ENCODE data around the gene RARG.

RARG gene

GRCh38 chr12:53231921-53232645 lies at the start of gene RARG:
Gene RARG, minus strand, starts transcription at chr12:53232209. Its CDS starts 4,664 bp downstream, at chr12:53227545.
- no peak for FAIRE-seq

DNA sequence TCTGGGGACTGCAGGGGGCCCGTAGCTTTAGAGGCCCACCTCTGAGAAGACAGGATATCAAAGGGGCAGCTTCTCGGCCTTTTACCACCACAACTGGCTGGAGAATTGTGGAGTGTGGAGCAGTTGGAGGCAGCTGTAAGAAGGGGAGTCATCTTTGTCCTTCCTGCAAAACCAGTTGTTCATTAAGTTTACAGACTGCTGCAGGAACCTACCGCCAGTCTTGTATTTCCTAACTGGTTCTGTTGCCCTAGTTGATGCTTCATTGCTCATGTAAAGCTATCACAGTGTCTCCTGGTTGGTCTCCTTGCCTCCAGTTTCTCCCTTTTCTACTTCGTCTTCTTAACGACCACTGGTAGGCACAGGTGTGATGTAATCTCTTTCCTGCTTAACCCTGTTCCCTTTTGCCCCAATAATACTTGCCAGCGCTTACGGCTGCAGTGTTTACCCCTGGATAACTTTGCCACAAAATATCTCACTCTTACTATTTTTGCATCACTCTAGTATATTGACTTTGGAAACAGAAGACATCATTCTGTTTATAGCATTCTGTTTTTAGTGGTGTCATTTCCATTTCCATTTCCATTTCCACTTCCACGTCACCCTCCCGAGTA lies 48.0 kb upstream of the RARG start:
- no peak for FAIRE-seq

DNA sequence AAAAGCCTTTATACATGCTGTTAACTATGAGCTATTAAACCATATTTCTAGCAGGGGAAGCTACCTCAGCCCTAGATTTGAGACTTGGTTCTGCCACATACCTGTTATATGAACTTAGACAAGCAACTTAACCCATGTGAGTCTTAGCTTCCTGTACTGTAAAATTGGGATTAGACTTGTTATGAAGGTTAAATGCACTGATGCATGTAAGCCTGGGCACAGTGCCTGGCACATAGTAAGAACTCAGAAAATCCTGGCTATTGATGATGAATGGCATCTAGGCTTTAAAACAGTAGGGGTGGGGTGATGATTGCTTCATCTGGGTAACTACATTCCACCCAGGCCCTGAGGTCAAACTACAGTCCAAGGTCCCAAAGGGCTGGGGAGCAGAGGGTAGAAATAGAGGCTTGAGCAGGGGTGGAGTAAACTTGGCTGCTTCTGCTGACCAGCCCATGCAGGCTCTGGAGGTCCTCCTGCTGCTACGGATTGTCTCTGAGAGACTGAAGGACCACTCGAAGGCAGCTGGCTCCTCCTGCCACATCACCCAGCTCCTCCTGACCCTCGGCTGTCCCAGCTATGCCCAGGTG lies 47.4 kb upstream of the RARG start:
- no peak for FAIRE-seq

GRCh38 chr12:53277981-53278380 lies 46.0 kb upstream of the RARG start:
- no peak for FAIRE-seq

GRCh38 chr12:53276511-53276910 lies 44.5 kb upstream of the RARG start:
- no peak for FAIRE-seq

GRCh38 chr12:53274445-53274844 lies 42.4 kb upstream of the RARG start:
- FAIRE-seq, result no peak

DNA sequence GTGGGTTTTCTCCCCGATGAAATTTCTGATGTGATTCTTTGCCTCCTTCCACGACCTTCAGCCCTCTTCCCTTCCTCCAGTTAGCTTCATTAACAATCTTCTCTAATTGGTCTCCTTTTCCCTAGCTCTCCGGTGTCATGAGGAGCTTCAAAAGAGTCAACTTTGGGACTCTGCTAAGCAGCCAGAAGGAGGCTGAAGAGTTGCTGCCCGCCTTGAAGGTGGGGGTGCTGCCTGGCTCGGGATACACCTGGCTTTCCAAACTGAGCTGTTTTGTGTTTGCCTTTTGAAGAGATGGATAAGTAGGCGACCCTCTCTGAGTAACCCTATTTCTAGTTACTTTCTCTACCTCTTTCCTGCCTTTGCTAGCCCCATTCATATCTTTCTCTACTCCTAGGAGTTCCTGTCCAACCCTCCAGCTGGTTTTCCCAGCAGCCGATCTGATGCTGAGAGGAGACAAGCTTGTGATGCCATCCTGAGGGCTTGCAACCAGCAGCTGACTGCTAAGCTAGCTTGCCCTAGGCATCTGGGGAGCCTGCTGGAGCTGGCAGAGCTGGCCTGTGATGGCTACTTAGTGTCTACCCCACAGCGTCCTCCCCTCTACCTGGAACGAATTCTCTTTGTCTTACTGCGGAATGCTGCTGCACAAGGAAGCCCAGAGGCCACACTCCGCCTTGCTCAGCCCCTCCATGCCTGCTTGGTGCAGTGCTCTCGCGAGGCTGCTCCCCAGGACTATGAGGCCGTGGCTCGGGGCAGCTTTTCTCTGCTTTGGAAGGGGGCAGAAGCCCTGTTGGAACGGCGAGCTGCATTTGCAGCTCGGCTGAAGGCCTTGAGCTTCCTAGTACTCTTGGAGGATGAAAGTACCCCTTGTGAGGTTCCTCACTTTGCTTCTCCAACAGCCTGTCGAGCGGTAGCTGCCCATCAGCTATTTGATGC lies 36.9 kb upstream of the RARG start:
- FAIRE-seq, result no peak

DNA sequence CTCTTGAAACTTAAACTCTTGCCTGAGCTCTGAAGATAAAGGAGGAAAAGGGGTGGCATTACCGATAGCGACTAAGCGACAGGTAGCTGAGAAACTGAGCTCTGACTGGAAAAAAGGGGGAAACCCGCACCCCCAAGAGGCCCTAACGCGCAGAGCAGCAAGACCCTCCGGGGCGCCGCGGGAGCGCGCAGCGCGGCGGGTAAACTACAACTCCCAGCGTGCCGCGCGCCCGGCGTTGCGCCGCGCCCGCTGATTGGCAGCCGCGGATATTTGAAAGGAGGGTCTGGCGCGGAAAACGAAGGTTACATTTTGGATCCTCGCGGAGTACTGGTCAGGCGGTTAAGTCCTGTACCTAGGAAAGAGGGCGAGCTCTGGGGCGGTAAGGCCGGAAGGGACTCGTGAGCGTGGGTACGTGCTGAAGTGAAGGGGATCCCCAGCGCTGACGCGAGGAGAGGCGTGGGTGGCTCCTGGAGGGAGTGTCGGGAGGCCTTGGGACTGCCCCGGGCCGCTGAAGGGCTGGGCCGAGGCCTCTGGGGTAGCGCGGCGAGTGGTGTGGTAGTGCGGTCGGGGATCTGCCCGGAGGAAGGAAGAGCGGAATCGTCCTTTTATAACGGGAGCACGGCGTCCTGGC lies 36.1 kb upstream of the RARG start, which contains the start of gene ESPL1:
ESPL1 (plus strand) TSS at position 301 of the 631 bp plus-strand sequence. CDS start 468 bp downstream, outside the sequence.
- no peak for FAIRE-seq

- FAIRE-seq, result no peak
These were observed 35.4 kb upstream of the RARG start for GRCh38 chr12:53267306-53267998.

DNA sequence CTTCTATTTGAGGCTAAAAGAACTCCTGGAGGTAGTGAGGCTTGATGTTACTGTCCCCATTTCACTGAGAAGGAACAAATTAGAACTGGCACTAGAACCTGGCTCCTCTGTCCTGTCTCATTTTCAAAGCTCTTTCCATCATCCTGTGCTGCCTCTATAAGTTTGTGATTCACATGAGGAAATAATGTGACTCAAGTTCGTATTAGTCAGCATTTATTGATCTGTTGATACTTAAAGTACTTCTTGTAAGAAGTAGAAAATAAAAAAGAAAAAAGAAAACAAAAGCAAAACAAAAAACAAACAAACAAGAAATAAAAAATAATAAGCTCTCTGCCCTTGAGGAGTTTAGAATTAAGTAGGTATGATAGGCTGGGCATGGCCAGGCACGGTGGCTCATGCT lies 33.8 kb upstream of the RARG start:
- FAIRE-seq, result no peak

GRCh38 chr12:53259891-53260290 lies 27.9 kb upstream of the RARG start:
- FAIRE-seq, result no peak

DNA sequence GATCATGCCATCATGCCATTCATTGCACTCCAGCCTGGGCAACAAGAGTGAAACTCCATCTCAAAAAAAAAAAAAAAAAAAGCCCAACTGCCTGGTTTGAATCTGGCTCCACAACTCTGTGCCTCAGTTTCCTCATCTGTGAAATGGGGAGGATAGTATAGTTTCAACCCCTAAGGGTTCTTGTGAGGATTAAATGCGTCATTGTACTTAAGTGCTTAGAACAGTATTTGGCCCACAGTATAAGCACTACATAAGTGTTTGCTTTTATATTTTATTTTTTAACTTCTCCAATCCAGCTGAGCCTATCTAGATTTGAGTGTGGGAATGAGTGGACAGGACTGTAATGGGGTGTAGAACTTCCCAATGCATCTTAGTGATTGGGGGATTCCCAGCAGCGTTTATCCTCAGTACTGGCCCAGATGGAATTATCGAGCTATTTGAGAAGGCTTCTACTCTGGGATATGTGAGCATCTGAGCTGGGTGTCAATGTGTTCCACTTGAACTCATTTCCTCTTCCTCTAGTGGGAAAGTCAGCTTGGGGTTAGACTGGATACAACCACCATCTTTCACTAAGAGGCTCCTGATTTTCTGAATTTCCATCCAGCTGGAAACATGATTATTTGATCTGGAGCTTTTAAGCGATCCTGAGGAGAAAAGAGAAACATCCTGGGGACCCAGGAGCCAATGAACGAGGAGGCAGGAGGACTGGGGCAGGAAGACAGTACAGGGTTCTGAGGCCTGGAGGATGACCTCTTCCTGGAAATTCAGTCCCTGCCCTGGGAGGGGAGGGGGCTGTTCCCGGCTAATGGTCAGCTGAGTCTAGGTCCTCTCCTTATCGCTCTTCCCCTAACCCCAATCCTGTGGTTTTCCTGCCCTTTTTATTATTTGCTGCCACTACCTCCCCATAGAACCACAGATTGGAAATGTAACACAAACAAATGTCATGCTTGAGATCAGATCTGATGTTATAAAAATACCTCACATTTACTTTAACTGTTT lies 26.8 kb upstream of the RARG start:
- no peak for FAIRE-seq

GRCh38 chr12:53255996-53256395 lies 24.0 kb upstream of the RARG start:
- FAIRE-seq, result no peak

DNA sequence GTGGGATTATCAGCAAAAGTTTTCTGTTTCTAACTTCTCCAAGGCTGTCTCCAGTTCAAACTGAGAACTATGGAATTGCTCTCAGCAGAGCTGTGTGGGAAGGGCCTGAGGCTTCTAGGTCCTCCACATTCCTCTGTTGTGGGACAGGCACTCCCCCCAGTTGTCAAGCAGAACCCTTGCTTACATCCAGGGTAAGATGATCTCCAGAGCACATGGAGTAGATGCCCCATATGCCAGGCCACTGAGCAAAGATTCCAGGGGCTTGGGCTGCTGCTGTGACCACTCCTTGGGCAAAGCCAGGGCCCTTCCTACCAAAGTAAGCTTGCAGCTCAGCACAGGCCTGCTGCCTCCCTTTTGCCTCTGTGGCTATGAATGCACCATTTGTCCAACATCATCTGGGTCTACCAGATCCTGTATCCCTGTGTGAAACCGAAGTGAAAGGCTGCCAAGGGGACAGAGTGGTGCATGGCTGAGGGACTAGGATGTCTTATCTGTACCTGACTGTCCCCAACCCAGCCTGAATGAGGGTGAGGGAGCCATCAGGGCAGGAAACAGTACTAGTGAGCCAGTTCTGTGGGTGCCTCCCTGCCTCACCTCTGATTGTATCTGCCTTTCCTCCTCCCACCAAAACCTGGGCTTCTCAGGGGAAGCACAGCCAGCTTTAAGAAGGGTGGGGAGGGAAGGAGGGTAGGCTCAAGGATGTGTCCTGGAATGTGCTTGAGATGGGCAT lies 23.0 kb upstream of the RARG start:
- FAIRE-seq, result no peak

DNA sequence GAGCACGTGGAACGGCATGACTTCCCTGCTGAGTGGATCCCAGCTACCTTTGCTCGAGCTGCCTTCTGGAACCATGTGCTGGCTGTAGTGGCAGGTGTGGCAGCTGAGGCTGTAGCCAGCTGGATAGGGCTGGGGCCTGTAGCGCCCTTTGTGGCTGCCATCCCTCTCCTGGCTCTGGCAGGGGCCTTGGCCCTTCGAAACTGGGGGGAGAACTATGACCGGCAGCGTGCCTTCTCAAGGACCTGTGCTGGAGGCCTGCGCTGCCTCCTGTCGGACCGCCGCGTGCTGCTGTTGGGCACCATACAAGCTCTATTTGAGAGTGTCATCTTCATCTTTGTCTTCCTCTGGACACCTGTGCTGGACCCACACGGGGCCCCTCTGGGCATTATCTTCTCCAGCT lies 21.3 kb upstream of the RARG start:
- FAIRE-seq, result no peak

DNA sequence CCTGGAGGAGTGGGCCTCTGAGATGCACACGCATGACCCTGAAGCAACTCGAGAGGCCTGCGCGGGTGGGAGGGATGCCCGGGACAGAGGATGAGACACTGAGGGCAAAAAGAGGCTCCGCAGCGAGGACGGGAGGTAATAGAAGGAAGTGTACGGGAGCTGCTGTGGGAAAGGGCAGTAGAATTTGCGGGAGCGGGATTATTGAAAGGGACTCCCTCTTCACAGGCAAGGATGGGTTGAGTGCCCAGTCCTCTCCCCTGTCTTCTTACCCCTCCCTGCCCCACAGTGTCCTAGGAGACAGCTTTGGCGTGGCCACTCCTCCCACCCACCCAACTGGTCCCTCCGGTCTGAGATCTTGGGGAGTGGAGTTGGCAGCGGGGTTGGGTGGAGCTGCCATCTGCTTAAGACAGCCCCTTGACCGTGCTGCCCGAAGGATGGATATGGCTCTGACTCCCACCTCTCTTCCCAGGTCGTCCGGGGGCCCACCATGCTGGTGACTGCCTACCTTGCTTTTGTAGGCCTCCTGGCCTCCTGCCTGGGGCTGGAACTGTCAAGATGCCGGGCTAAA lies 20.4 kb upstream of the RARG start:
- FAIRE-seq, result no peak

GRCh38 chr12:53251477-53252348 lies 19.7 kb upstream of the RARG start:
- FAIRE-seq, result no peak

- FAIRE-seq, result no peak
These were observed 13.3 kb upstream of the RARG start for GRCh38 chr12:53245286-53245685.

- FAIRE-seq, result no peak
These were observed 12.3 kb upstream of the RARG start for GRCh38 chr12:53244337-53244736.

Measured in TTC549 (cell line).